Right lobe of liver (tissue), 6 donors: ENCODE data around the gene FGR. TPM values are rescaled to one million over a fixed set of nuclear protein-coding genes. Genes with fewer than 3 reads are reported as not detected.
"Not testable (repeated sequence)": the region's sequence is repeated elsewhere in the genome, so short reads cannot be mapped to it uniquely, and the experiment has no call there.

ENCODE experiments used
- ATAC-seq, 4 donors: fragments of 200-7000 bp; cut with Tn5 transposase; one replicate each; pipeline ENCODE4 v1.9.1; 2020; ENCODE audit warnings: mild to moderate bottlenecking in 4 of 4, moderate library complexity in 4 of 4
- DNase-seq, 3 donors: peaks; one replicate each; pipeline ENCODE4 v3.0.0-alpha.2; 2020
- H3K27ac ChIP-seq, 3 donors: fragments of 200-600 bp; one replicate each; pipeline ENCODE4 v1.8.0; 2022
- H3K27me3 ChIP-seq, 2 donors: fragments of 200-600 bp; one replicate each; pipeline ENCODE4 v1.8.0; 2022
- H3K36me3 ChIP-seq, 4 donors: fragments of 200-600 bp; sonication (generic) in 1 of 4; one replicate each; pipeline versions ENCODE4 v1.5.1 to v1.8.0; 2017 to 2022; ENCODE audit warnings: control low read depth in 1 of 4
- H3K4me1 ChIP-seq, 4 donors: fragments of 200-600 bp; sonication (generic) in 1 of 4; one replicate each; pipeline versions ENCODE4 v1.5.1 to v1.8.0; 2017 to 2022; ENCODE audit warnings: control low read depth in 1 of 4
- H3K4me3 ChIP-seq, 3 donors: fragments of 200-600 bp; one replicate each; pipeline ENCODE4 v1.8.0; 2022
- H3K9me3 ChIP-seq, 4 donors: fragments of 200-600 bp; sonication (generic) in 1 of 4; one replicate each; pipeline versions ENCODE4 v1.5.1 to v1.8.0; 2017 to 2022; ENCODE audit warnings: control low read depth in 1 of 4
- POLR2A ChIP-seq: fragments of 450-650 bp; IDR thresholded peaks from one replicate; pipeline ENCODE4 v1.6.1; 2017; ENCODE audit warnings: antibody characterized with exemption, mild to moderate bottlenecking
- WGBS: methylation state at CpG from one replicate; pipeline ENCODE4 v1.1.6; 2018; ENCODE audit warnings: low coverage, low lambda C conversion rate; ENCODE audit not compliant: insufficient coverage; ENCODE audit errors: missing lambda C conversion rate; 5-methylcytosine and 5-hydroxymethylcytosine counted together
- intact Hi-C, 2 donors: fragments of 100-400 bp; cut with DNase I; formaldehyde crosslinking; loops; one replicate each; pipeline versions ENCODE4 v1.11.2 to v1.14.1; 2022
- total RNA-seq, 6 experiments: library from RNA; depleted of rRNA in 2 of 6; stranded (reverse); fragments of >200 nt in 2 of 6; fragmentation: NEBNext Ultra II Directional in 3 of 6; extraction: Animal tissue kit (Norgen Biotek cat#: 25700) in 3 of 6; gene quantifications; one replicate each; pipeline versions ENCODE4 v1.1.0 to v1.2.4, GENCODE V29; 2016 to 2023
- TF ChIP-seq, protein P1 (sequence below), 4 donors: fragments of 200-600 bp in 3 of 4; fragments of 450-650 bp in 1 of 4; IDR thresholded peaks; one replicate each; pipeline versions ENCODE4 v1.5.1 to v1.8.0; 2016 to 2022; ENCODE audit warnings: antibody characterized with exemption in 4 of 4, mild to moderate bottlenecking in 2 of 4
- donor health status: DM: no; HTN: yes; CAD: no.
- donor health status: DM: no; HTN: no; CAD: no.
- donor health status: DM: no; HTN: no; CAD: no.
- donor health status: DM: no; HTN: yes; CAD: no.
- donor health status: DM: no; HTN: yes; CAD: no.

FGR gene
- total RNA-seq, 6 experiments from 2014 or later, result 2.5 to 10.0 (median 6.3) TPM

DNA sequence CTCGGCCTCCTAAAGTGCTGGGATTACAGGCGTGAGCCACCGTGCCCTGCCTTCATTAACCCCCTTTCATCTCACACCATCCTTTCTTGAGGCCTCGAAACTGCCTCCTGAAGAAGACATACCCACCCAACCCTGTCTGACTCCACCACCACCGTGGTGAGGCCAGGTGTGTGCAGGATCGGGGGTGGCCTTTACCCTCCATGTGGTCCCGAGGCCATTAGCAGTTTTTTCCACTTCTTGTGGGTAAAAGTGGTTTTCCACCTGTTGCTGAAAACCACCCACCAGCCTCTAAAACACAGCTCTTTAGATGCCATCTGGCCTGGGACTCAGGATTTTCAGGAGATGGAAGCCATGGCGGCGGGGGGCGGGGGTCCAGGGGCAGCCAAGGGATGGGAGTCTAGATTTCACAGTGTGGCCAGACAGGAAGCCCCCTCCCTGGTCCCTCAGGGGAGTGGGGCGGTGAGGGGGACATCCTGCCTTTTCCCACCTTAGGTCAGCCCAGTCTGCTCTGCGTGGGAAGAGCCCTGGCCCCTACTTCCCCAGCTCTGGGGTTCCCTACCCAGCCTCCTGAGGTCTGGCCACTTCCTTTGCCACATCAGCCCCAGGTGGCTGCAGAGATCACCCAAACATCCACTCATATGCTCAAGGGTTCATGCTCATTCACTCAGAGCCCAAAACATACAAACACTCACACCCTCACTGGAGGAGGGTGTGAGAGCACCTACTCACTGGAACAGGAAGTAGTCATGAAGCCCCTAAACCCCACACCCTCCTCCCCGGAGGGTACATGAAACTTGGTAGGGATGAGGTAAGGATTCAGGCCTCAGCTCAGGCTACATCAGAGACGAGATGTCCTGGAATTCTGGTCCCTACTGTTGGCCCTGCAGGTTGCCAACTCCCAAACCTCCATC is 2.3 kb downstream of the FGR start:
- 61% methylated on average over 3 of the region's 14 CpGs for WGBS
- H3K36me3 ChIP-seq, result no peaks in the 10 kb centered on the region
- intact Hi-C loops, result no loop called here
- no peaks in the 10 kb centered on the region for H3K9me3 ChIP-seq
- TF ChIP-seq, protein P1, sequence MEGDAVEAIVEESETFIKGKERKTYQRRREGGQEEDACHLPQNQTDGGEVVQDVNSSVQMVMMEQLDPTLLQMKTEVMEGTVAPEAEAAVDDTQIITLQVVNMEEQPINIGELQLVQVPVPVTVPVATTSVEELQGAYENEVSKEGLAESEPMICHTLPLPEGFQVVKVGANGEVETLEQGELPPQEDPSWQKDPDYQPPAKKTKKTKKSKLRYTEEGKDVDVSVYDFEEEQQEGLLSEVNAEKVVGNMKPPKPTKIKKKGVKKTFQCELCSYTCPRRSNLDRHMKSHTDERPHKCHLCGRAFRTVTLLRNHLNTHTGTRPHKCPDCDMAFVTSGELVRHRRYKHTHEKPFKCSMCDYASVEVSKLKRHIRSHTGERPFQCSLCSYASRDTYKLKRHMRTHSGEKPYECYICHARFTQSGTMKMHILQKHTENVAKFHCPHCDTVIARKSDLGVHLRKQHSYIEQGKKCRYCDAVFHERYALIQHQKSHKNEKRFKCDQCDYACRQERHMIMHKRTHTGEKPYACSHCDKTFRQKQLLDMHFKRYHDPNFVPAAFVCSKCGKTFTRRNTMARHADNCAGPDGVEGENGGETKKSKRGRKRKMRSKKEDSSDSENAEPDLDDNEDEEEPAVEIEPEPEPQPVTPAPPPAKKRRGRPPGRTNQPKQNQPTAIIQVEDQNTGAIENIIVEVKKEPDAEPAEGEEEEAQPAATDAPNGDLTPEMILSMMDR (IDR thresholded peaks at IDR 0.05), result no peak
- peak in 1 of 4 donors; percentile 4 for ATAC-seq
- no peak for DNase-seq
- H3K4me1 ChIP-seq, result no peaks in the 10 kb centered on the region
- no peaks in the 10 kb centered on the region for H3K27me3 ChIP-seq
- H3K27ac ChIP-seq, result peak overlapping the region in 2 of 3 donors; percentile 13 to 59
- H3K4me3 ChIP-seq, result no peak overlapping the region

DNA sequence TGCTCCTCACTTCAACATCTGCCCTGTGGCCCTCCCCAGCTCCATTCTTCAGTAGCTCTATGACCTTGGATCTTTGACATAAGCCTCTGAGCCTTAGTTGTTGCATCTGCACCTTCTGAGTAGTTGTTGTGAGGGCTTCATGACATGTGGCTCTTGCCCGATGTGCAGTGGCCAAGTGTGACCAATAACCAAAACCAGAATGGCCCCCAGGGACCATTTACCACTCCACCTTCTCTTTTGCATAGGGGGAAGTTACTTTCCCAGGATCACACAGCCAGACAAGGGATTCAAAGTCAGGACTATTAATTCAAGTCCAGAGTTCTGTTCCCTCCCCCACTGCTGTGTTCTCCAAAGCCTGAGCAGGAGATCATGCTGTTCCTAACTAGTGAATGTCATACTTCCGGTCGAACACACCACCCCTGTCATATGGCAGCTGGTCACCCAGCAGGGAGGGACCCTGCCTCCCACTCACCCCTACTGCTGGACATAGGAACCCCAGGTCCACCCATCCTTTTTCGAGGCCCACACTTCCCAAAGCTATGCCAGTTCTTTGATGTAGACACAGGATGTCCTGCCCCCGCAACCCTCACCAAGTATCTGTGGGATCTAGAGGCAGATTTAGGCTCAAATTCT is 4.0 kb downstream of the FGR start:
- intact Hi-C loops, result no loop called here
- WGBS, result no CpG with 5 or more reads among the region's 5 CpGs
- Histone ChIP-seq H3K27ac (peak overlapping the region; percentile 36 to 59 (median 53)), H3K27me3 (no peaks in the 10 kb centered on the region), H3K9me3 (no peaks in the 10 kb centered on the region), H3K4me1 (no peaks in the 10 kb centered on the region), H3K4me3 (no peak overlapping the region), H3K36me3 (no peaks in the 10 kb centered on the region)
- DNase-seq, result no peak
- peak; percentile 17 to 74 (median 40) for ATAC-seq
- TF ChIP-seq, protein P1 (IDR thresholded peaks at IDR 0.05), result no peak
- no peak for TF ChIP-seq POLR2A

DNA sequence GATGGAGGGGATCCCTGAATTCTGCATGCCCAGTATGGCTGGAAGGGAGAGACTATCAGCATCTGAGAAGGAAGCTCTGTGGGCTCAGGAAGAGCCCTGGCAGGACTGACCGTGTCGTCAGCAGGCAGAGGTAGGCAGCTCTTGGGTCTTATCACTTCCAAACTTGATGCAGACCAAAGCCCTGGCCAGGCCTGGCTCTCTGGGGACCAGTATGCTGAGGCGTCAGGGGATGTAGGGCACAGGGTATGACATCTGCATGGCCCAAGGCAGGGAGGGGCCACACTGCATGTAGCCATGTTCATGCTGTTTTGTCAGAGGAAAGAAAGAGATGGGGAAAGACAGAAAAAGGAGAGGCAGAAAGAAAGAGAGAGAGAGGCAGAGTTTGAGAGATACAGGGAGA is 6.3 kb downstream of the FGR start:
- no peaks in the 10 kb centered on the region for H3K4me1 ChIP-seq

DNA sequence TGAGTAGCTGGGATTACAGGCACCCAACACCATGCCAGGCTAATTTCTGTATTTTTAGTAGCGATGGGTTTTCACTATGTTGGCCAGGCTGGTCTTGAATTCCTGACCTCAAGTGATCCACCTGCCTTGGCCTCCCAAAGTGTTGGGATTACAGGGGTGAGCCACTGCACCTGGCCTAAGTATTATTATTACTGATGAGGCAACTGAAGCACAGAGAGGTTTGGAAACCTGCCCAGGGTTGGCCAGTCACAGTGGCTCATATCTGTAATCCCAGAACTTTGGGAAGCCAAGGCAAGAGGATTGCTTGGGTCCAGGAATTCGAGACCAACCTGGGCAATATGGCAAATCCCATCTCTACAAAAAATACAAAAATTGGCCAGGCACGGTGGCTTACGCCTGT is 7.3 kb downstream of the FGR start:
- intact Hi-C loops, H3K4me3 ChIP-seq, H3K27me3 ChIP-seq, H3K36me3 ChIP-seq, H3K9me3 ChIP-seq, H3K27ac ChIP-seq, H3K4me1 ChIP-seq, DNase-seq, ATAC-seq: not testable (repeated sequence)
- 85% methylated on average over 3 of the region's 4 CpGs for WGBS

More for the DNA sequence above, 6.3 kb downstream of the FGR start:
- H3K9me3 ChIP-seq, result no peaks in the 10 kb centered on the region
- WGBS, result 45% methylated on average over 3 of the region's 3 CpGs
- TF ChIP-seq POLR2A, result no peak
- TF ChIP-seq, protein P1 (IDR thresholded peaks at IDR 0.05), result no peak
- intact Hi-C loops, result no loop called here
- H3K27ac ChIP-seq, result peak overlapping the region in 1 of 3 donors; percentile 16
- no peaks in the 10 kb centered on the region for H3K27me3 ChIP-seq
- ATAC-seq (no peak), DNase-seq (no peak)
- H3K4me3 ChIP-seq, result no peak overlapping the region
- no peaks in the 10 kb centered on the region for H3K36me3 ChIP-seq

DNA sequence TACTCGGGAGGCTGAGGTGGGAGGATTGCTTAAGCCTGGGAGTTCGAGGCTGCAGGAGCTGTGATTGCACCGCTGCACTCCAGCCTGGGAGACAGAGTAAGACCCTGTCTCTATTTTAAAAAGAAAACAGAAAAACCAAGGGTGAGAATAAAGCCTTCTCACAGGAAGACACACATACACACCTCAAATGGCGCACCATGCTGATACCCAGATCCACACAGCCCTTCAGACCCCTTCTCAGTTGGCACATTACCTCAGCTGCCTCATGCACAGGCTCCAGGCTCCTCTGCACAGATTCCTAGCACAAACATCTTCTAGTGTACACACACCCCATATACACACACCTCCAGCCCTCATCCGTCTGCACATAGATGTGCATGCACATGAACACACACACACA is 7.9 kb downstream of the FGR start:
- Histone ChIP-seq H3K36me3 (no peaks in the 10 kb centered on the region), H3K4me1 (no peaks in the 10 kb centered on the region), H3K27ac (no peak overlapping the region), H3K27me3 (no peaks in the 10 kb centered on the region), H3K9me3 (no peaks in the 10 kb centered on the region), H3K4me3 (no peak overlapping the region)
- WGBS, result 76% methylated on average over 3 of the region's 5 CpGs
- no peak for TF ChIP-seq POLR2A
- TF ChIP-seq, protein P1 (IDR thresholded peaks at IDR 0.05), result no peak
- DNase-seq (no peak), ATAC-seq (no peak)
- intact Hi-C loops, result no loop called here
